HCT116 (cell line): ENCODE results near the gene DPYD. TPM values are rescaled to one million over a fixed set of nuclear protein-coding genes. Genes with fewer than 3 reads are reported as not detected.

ENCODE experiments used
- ATAC-seq: fragments of 200-7000 bp; cut with Tn5 transposase; 2 replicates; pipeline ENCODE4 v1.9.1; 2020; ENCODE audit warnings: mild to moderate bottlenecking, moderate library complexity
- BruUV-seq: library from RNA; stranded (reverse); fragments of 400-500 nt; replicated peaks from 2 replicates; lab custom pipeline; 2021; lab: Mats Ljungman, UMichigan
- CTCF ChIA-PET: fragments of 300-600 bp; sonication (Branson Sonifier 250); formaldehyde crosslinking; loops from one replicate; lab custom pipeline; 2021; ENCODE audit warnings: antibody characterized with exemption; lab: Charles Lee
- POLR2A ChIA-PET: fragments of 300-600, 350-600 bp; sonication (Branson Sonifier 250); formaldehyde crosslinking; loops from one replicate; lab custom pipeline; 2021; ENCODE audit warnings: antibody characterized with exemption; lab: Charles Lee
- RAD21 ChIA-PET, 2 experiments: fragments of 300-600 bp; sonication (Branson Sonifier 250); formaldehyde crosslinking; loops; one replicate each; lab custom pipeline; 2023; ENCODE audit warnings: low total read pairs in 2 of 2; ENCODE audit not compliant: uncharacterized antibody in 2 of 2, unreplicated experiment in 2 of 2, low non-redundant PET in 1 of 2; lab: Charles Lee
- DNase-seq: peaks from one replicate; pipeline ENCODE4 v3.0.0-alpha.2; 2010; ENCODE audit warnings: low read depth, low spot score
- H2AFZ ChIP-seq: fragments of 200-600 bp; shearing (Covaris generic), sonication (generic); 2 replicates; pipeline ENCODE4 v1.6.1; 2017; ENCODE audit warnings: low read depth, mixed run types, mixed read lengths, antibody characterized with exemption, low read length; ENCODE audit not compliant: poor library complexity, severe bottlenecking
- H3K27ac ChIP-seq: 2 replicates; pipeline ENCODE4 v1.5.1; 2012; ENCODE audit warnings: low read depth, low read length
- H3K27me3 ChIP-seq: fragments of 200-600 bp; sonication (generic); 2 replicates; pipeline ENCODE4 v1.6.1; 2016; ENCODE audit warnings: mixed run types, low read length, mixed read lengths; ENCODE audit not compliant: insufficient read depth
- H3K36me3 ChIP-seq, 2 experiments: fragments of 200-500 bp in 1 of 2; fragments of 200-600 bp in 1 of 2; sonication (Bioruptor generic) in 1 of 2; sonication (generic) in 1 of 2; 2 replicates each; pipeline versions ENCODE4 v1.5.1 to v1.6.1; 2014 to 2016; ENCODE audit warnings: low read length in 2 of 2, inconsistent platforms in 1 of 2, mixed read lengths in 1 of 2, mixed run types in 1 of 2; ENCODE audit not compliant: insufficient read depth in 2 of 2, control insufficient read depth in 1 of 2
- H3K4me1 ChIP-seq, 2 experiments: fragments of 200-600 bp in 1 of 2; sonication (generic) in 1 of 2; 2 replicates each; pipeline versions ENCODE4 v1.5.1 to v1.6.1; 2012 to 2017; ENCODE audit warnings: low read length in 2 of 2, inconsistent platforms in 1 of 2, mild to moderate bottlenecking in 1 of 2, mixed read lengths in 1 of 2, mixed run types in 1 of 2, moderate library complexity in 1 of 2; ENCODE audit not compliant: insufficient read depth in 2 of 2, control insufficient read depth in 1 of 2
- H3K4me2 ChIP-seq: fragments of 200-600 bp; sonication (generic); 2 replicates; pipeline ENCODE4 v1.6.1; 2017; ENCODE audit warnings: mixed run types, low read length, mixed read lengths
- H3K4me3 ChIP-seq, 2 experiments: fragments of 200-600 bp in 1 of 2; sonication (generic) in 1 of 2; replicated peaks in 1 of 2; 2 replicates each; pipeline ENCODE4 v1.5.1; 2011 to 2016; ENCODE audit warnings: low read length in 2 of 2, control low read depth in 1 of 2, low read depth in 1 of 2, mild to moderate bottlenecking in 1 of 2, mixed read lengths in 1 of 2, mixed run types in 1 of 2
- H3K79me2 ChIP-seq: fragments of 200-600 bp; sonication (generic); 2 replicates; pipeline ENCODE4 v1.6.1; 2017; ENCODE audit warnings: mild to moderate bottlenecking, mixed run types, low read length, moderate library complexity, mixed read lengths; ENCODE audit not compliant: insufficient read depth
- H3K9ac ChIP-seq: fragments of 200-600 bp; sonication (generic); 2 replicates; pipeline ENCODE4 v1.6.1; 2016; ENCODE audit warnings: low read length, mixed read lengths
- H3K9me2 ChIP-seq: fragments of 200-600 bp; sonication (generic), shearing (Covaris generic); 2 replicates; pipeline ENCODE4 v1.6.1; 2017; ENCODE audit warnings: mixed run types, mild to moderate bottlenecking, moderate library complexity; ENCODE audit not compliant: insufficient read depth
- H3K9me3 ChIP-seq, 2 experiments: fragments of 200-500 bp in 1 of 2; fragments of 200-600 bp in 1 of 2; sonication (Bioruptor generic) in 1 of 2; sonication (generic) in 1 of 2; 2 replicates each; pipeline ENCODE4 v1.6.1; 2014 to 2017; ENCODE audit warnings: low read length in 2 of 2, mixed read lengths in 2 of 2, inconsistent platforms in 1 of 2, low read depth in 1 of 2, mild to moderate bottlenecking in 1 of 2, mixed run types in 1 of 2, moderate library complexity in 1 of 2; ENCODE audit not compliant: control insufficient read depth in 1 of 2, insufficient read depth in 1 of 2
- H4K20me1 ChIP-seq: fragments of 200-600 bp; sonication (generic), shearing (Covaris generic); 2 replicates; pipeline ENCODE4 v1.6.1; 2017; ENCODE audit warnings: mixed run types, mild to moderate bottlenecking, moderate library complexity; ENCODE audit not compliant: insufficient read depth
- EZH2 ChIP-seq: fragments of 200-600 bp; sonication (generic); IDR thresholded peaks from 2 replicates; pipeline ENCODE4 v1.6.1; 2017; ENCODE audit warnings: antibody characterized with exemption, mixed run types
- EZH2phosphoT487 ChIP-seq: fragments of 200-600 bp; IDR thresholded peaks from 2 replicates; pipeline ENCODE4 v1.6.1; 2018; ENCODE audit warnings: antibody characterized with exemption, borderline replicate concordance
- FOSL1 ChIP-seq: IDR thresholded peaks from 2 replicates; pipeline ENCODE4 v1.6.1; 2012; ENCODE audit warnings: low read depth
- POLR2A ChIP-seq: IDR thresholded peaks from 2 replicates; pipeline ENCODE4 v1.7.0; 2011; ENCODE audit warnings: borderline replicate concordance; ENCODE audit not compliant: insufficient read depth, insufficient read length; ENCODE audit errors: extremely low read depth
- POLR2AphosphoS5 ChIP-seq: IDR thresholded peaks from 2 replicates; pipeline ENCODE4 v1.6.1; 2011; ENCODE audit warnings: mild to moderate bottlenecking, low read depth, low read length, moderate library complexity
- RAD21 ChIP-seq: IDR thresholded peaks from 2 replicates; pipeline ENCODE4 v1.6.1; 2012; ENCODE audit warnings: low read depth, mild to moderate bottlenecking
- SIN3A ChIP-seq: IDR thresholded peaks from 2 replicates; pipeline ENCODE4 v1.6.1; 2012; ENCODE audit warnings: low read depth
- SP1 ChIP-seq: IDR thresholded peaks from 2 replicates; pipeline ENCODE4 v1.6.1; 2012; ENCODE audit warnings: low read depth
- TCF7L2 ChIP-seq: IDR thresholded peaks from 2 replicates; pipeline ENCODE4 v1.7.0; 2011; ENCODE audit warnings: borderline replicate concordance, inconsistent platforms; ENCODE audit not compliant: insufficient read depth, insufficient read length; ENCODE audit errors: extremely low read depth
- ZFX ChIP-seq: fragments of 450-650 bp; IDR thresholded peaks from 2 replicates; pipeline ENCODE4 v1.6.1; 2017
- ZNF274 ChIP-seq: fragments of 200-500 bp; sonication (Bioruptor generic); IDR thresholded peaks from 2 replicates; pipeline ENCODE4 v1.6.1; 2014; ENCODE audit warnings: mild to moderate bottlenecking, low read depth, low read length, inconsistent platforms
- intact Hi-C: fragments of 100-400 bp; cut with micrococcal nuclease; formaldehyde crosslinking; loops from 2 replicates; pipeline ENCODE4 v1.10.0; 2022
- total RNA-seq: library from RNA; stranded (reverse); gene quantifications from one replicate; pipeline ENCODE4 v1.2.1, GENCODE V29; 2021; ENCODE audit not compliant: unreplicated experiment
- TF ChIP-seq, protein P1 (sequence below): IDR thresholded peaks from 2 replicates; pipeline ENCODE4 v1.6.1; 2012
- TF ChIP-seq, protein P2 (sequence below): IDR thresholded peaks from 2 replicates; pipeline ENCODE4 v1.6.1; 2011; ENCODE audit warnings: mild to moderate bottlenecking, low read length, moderate library complexity; ENCODE audit not compliant: insufficient replicate concordance; ENCODE audit errors: extremely low read depth
- TF ChIP-seq, protein P3 (sequence below): IDR thresholded peaks from 2 replicates; pipeline ENCODE4 v1.6.1; 2012

DPYD gene
- total RNA-seq, 1 experiment from 2014 or later: 1.7 TPM

DNA sequence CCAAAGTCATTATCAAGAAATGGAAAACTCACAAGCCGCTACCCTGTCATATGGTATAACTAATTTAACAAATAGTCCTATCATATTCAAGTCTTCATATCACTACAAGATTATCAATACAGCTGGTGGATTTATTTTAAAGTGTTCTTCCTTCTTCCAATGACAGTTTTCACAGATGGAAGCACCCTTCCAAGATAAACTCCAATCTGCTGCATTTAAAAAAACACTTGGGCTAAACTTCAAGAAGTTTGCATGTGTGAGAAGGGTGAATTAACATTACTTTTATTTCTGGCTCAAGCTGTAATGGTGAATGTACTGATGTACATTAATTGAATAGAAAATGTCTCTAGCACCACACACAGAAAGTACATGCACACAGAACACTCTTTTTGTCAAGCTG is 192.4 kb downstream of the DPYD start:
- DNase-seq: no peak

More for the DNA sequence above, 192.4 kb downstream of the DPYD start:
- Histone ChIP-seq H2AFZ (no peak overlapping the region), H4K20me1 (no peaks in the 10 kb centered on the region), H3K9ac (no peak overlapping the region), H3K27me3 (no peaks in the 10 kb centered on the region), H3K79me2 (no peaks in the 10 kb centered on the region), H3K4me1 (no peaks in the 10 kb centered on the region), H3K4me2 (no peak overlapping the region), H3K9me2 (no peaks in the 10 kb centered on the region), H3K9me3 (no peaks in the 10 kb centered on the region), H3K4me3 (no peak overlapping the region), H3K36me3 (no peaks in the 10 kb centered on the region), H3K27ac (no peak overlapping the region)
- no peak for TF ChIP-seq TCF7L2
- TF ChIP-seq, protein P1, sequence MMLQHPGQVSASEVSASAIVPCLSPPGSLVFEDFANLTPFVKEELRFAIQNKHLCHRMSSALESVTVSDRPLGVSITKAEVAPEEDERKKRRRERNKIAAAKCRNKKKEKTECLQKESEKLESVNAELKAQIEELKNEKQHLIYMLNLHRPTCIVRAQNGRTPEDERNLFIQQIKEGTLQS: no peak
- no peak for TF ChIP-seq SIN3A
- no peak for TF ChIP-seq EZH2phosphoT487
- no peak for TF ChIP-seq SP1
- no peak for TF ChIP-seq ZFX
- TF ChIP-seq RAD21: no peak
- TF ChIP-seq POLR2AphosphoS5: no peak
- TF ChIP-seq, protein P2, sequence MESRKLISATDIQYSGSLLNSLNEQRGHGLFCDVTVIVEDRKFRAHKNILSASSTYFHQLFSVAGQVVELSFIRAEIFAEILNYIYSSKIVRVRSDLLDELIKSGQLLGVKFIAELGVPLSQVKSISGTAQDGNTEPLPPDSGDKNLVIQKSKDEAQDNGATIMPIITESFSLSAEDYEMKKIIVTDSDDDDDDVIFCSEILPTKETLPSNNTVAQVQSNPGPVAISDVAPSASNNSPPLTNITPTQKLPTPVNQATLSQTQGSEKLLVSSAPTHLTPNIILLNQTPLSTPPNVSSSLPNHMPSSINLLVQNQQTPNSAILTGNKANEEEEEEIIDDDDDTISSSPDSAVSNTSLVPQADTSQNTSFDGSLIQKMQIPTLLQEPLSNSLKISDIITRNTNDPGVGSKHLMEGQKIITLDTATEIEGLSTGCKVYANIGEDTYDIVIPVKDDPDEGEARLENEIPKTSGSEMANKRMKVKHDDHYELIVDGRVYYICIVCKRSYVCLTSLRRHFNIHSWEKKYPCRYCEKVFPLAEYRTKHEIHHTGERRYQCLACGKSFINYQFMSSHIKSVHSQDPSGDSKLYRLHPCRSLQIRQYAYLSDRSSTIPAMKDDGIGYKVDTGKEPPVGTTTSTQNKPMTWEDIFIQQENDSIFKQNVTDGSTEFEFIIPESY: no peak
- no peak for TF ChIP-seq FOSL1
- no peak for TF ChIP-seq POLR2A
- TF ChIP-seq ZNF274: no peak
- TF ChIP-seq, protein P3, sequence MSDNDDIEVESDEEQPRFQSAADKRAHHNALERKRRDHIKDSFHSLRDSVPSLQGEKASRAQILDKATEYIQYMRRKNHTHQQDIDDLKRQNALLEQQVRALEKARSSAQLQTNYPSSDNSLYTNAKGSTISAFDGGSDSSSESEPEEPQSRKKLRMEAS: no peak
- no peak for TF ChIP-seq EZH2
- ATAC-seq: no peak
- ChIA-PET RAD21 (no interaction called here), POLR2A (no interaction called here), CTCF (no interaction called here)
- intact Hi-C loops: no loop called here
- BruUV-seq: no TSS peak
